HPDE6-E6E7 (cell line): ENCODE results near the gene RFWD3.
"Not testable (repeated sequence)": the region's sequence is repeated elsewhere in the genome, so short reads cannot be mapped to it uniquely, and the experiment has no call there.

Source experiments
- DNase-seq: peaks from one replicate; pipeline ENCODE4 v3.0.0; 2011; ENCODE audit warnings: missing footprints; ENCODE audit errors: extremely low spot score

Gene RFWD3

GRCh38 chr16:74666425-74667254, at the start of gene RFWD3:
Gene RFWD3, minus strand, starts transcription at chr16:74666877. Its CDS starts 5,428 bp downstream, at chr16:74661449.
- DNase-seq, result peak; percentile 100

- DNase-seq, result no peak
Observed at GRCh38 chr16:74716355-74716754, 49.7 kb upstream of the RFWD3 start.

- no peak for DNase-seq
Observed at GRCh38 chr16:74713876-74714275, 47.2 kb upstream of the RFWD3 start.

- DNase-seq, result no peak
Observed at GRCh38 chr16:74713325-74713724, 46.6 kb upstream of the RFWD3 start.

GRCh38 chr16:74711938-74712337, 45.3 kb upstream of the RFWD3 start:
- no peak for DNase-seq

GRCh38 chr16:74710401-74710800, 43.7 kb upstream of the RFWD3 start:
- no peak for DNase-seq

GRCh38 chr16:74709441-74709877, 42.8 kb upstream of the RFWD3 start:
- peak; percentile 84 for DNase-seq

- DNase-seq, result peak; percentile 51
Observed at GRCh38 chr16:74700438-74701225, 34.0 kb upstream of the RFWD3 start, which contains the start of gene MLKL. Gene MLKL, minus strand, starts transcription at chr16:74700862. Its CDS starts 5,105 bp downstream, at chr16:74695757.

GRCh38 chr16:74700116-74700437, 33.4 kb upstream of the RFWD3 start:
- peak; percentile 67 for DNase-seq

- DNase-seq, result no peak
Observed at GRCh38 chr16:74699666-74700065, 33.0 kb upstream of the RFWD3 start.

- no peak for DNase-seq
Observed at GRCh38 chr16:74698222-74698621, 31.5 kb upstream of the RFWD3 start.

- DNase-seq, result peak; percentile 92
Observed at GRCh38 chr16:74695450-74696422, 29.1 kb upstream of the RFWD3 start.

GRCh38 chr16:74691093-74691855, 24.6 kb upstream of the RFWD3 start:
- no peak for DNase-seq

GRCh38 chr16:74682556-74682955, 15.9 kb upstream of the RFWD3 start:
- no peak for DNase-seq

GRCh38 chr16:74680681-74681080, 14.0 kb upstream of the RFWD3 start:
- no peak for DNase-seq

- DNase-seq, result no peak
Observed at GRCh38 chr16:74679983-74680382, 13.3 kb upstream of the RFWD3 start.

- DNase-seq, result no peak
Observed at GRCh38 chr16:74677868-74678267, 11.2 kb upstream of the RFWD3 start.

GRCh38 chr16:74673876-74674275, 7.2 kb upstream of the RFWD3 start:
- DNase-seq, result no peak

- DNase-seq, result not testable (repeated sequence)
Observed at GRCh38 chr16:74668877-74669276, 2.2 kb upstream of the RFWD3 start.

- no peak for DNase-seq
Observed at GRCh38 chr16:74667255-74667700, 601 bp upstream of the RFWD3 start.

- no peak for DNase-seq
Observed at GRCh38 chr16:74666010-74666421, 661 bp downstream of the RFWD3 start.
